Skeletal muscle cell (primary cell): ENCODE measurements around the gene HOXB5.

ENCODE experiments used
- DNase-seq: peaks from one replicate; pipeline ENCODE4 v3.0.0-alpha.2; 2010; ENCODE audit warnings: low read depth
- H3K4me3 ChIP-seq: 2 replicates; pipeline ENCODE4 v1.5.1; 2011; ENCODE audit warnings: low read depth, mild to moderate bottlenecking, control low read depth, low read length, moderate library complexity

Gene HOXB5

GRCh38 chr17:48606892-48607614, 13.5 kb upstream of the HOXB5 start:
- no peak for DNase-seq
- no peak overlapping the region for H3K4me3 ChIP-seq

GRCh38 chr17:48605991-48606891, 12.7 kb upstream of the HOXB5 start:
- no peak overlapping the region for H3K4me3 ChIP-seq
- no peak for DNase-seq

DNA sequence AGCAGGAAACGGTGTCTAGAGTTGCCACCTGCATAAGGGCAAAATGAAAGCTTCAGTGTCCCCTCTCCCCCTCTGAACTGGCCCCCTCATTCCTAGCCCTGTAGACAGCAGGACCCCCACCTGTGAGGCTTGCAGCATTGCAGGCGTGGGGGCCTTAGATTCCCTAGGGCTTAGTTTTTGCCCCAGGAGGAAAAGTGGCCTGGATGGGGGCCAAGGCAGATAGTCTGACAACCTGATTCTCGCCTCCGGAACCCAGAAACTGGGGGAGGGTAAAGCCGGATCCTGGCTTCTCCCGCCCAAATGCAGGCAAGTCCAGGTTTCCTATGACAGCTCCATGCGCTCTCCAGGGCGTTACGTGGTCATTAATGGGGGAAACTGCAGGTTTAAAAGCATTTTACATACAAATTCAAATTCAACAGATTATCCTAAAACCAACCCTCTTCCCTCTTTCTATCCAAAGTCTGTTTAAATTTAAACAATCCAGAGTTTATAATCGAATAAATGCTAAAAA, 11.9 kb upstream of the HOXB5 start:
- no peak overlapping the region for H3K4me3 ChIP-seq
- no peak for DNase-seq

GRCh38 chr17:48604770-48605329, 11.3 kb upstream of the HOXB5 start, which contains the start of gene HOXB6:
HOXB6 (minus strand) TSS chr17:48604986; CDS start chr17:48598150, 6,836 bp downstream.
- DNase-seq, result no peak
- H3K4me3 ChIP-seq, result peak within 1 kb of the TSS; percentile 52

DNA sequence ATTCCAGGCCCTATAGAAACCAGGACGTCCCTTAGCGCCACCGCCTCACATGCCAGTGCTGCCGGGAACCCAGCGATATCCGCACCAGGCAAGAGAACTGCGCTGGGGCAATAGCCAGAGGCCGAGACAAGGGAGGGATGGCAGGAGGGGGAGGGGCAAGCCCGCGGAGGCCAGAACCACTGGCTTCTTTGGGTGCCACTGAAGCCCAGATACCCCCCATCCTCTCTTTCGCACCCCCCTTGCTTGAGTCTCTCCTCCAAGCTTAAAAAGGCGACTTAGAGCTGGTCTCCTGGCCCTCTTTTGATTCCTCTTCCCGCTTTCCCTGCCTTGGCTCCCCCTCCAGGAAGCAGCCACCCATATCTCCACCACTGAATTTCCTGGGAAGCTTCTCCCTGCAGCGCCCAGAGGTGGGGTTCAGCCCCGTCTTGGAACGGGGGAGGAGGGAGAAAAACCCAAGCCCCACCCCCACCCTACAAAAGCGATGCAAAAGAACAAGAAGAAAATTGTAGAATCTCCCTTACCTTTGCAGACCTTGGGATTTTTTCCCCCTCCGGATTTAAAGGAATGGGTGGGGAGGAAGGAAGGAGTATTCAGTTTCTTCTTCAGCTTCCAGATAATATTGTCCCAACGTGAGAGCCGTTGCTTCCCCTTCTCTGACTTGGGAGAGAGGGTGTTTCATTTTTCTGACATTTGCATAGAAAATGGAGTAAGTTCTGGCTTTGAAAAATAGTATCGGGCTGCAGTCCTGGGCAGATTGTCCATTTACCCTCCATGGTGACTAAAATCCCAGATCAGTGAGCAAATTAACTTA, 10.6 kb upstream of the HOXB5 start:
- H3K4me3 ChIP-seq, result peak overlapping the region; percentile 52

DNA sequence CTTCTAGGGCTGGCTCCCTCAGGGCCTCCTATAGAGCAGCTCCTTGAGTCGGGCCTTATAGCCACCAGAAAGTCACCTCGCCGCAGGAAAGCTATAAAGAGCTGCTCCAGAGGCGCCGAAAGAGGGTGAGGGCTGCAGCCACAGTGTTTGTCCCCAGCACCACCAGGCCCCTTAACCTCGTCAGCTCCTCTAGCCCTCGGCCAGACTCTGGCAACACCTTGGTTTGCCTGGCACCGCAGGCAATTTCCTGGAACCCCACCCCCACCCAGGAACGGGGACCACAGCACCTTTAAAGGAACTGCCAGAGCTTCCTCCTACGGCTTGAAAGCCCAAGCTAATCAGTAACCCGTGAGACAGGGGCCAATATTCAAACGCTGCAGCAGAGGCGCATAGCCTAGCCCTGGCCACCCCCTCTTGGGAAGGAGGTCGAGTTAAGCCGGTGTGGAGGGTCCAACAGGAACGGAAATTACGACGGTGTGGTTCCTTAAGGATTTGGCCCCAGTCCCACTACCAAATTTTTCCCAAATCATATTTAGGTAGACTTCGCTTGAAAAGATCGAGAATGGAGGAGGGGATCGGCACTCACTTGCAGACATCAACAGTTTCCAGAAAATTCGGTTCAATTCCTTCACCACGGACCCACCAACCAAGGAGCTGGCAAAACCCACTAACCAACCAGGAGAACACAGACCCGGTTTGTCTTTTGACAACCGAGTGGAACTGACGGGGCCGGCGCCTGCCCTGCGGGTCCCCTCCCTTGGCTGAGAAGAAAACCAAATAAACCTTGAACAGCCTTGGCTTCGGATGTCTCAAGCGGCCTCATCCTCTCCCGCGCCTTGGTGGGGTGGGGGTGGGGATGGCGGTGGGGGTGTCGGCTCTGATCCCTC, 8.2 kb upstream of the HOXB5 start:
- peak overlapping the region; percentile 52 for H3K4me3 ChIP-seq
- no peak for DNase-seq

More for the DNA sequence above, 10.6 kb upstream of the HOXB5 start:
- no peak for DNase-seq

- no peak overlapping the region for H3K4me3 ChIP-seq
- no peak for DNase-seq
These were observed 7.6 kb upstream of the HOXB5 start for GRCh38 chr17:48601207-48601538.

DNA sequence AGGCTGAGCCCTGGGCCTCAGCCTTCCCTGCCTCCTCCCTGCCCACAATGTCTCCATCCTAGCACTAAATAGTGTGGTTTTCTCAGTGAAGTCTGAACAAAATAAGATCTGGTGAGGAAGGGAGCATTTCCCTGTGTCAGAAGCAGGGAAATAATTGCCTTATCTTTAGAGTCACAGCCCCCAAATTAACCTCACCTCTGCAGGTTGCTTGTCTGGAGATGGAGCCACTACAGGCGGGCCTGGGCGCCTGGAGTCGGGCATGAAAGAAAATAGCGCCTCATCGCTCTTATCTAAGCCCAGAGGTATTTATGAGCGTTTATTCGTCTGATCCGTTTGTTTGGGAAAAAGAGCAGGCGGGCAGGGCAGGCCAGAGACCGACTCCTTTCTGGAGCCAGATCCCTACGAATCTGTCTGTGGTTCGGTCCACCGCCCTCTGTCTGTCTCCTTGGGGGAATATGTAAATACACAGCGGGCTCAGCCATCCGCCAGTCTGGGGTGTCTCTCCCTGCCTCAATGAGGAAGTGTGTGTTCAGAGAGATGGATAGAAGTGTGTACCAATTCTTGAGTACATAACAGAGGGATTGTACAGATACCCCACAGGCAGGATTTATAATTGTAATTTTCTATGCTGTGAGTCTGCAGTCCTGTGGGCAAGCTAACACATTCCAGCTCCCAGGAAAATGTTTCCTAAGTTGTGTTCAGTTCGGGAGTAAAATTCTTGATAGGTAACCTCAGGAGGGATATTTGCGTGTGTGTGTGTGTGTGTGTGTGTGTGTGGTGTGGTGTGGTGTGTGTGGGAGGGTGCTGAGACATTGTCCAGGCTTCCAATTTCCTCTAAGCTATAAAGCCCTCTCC, 6.9 kb upstream of the HOXB5 start:
- no peak overlapping the region for H3K4me3 ChIP-seq
- no peak for DNase-seq

DNA sequence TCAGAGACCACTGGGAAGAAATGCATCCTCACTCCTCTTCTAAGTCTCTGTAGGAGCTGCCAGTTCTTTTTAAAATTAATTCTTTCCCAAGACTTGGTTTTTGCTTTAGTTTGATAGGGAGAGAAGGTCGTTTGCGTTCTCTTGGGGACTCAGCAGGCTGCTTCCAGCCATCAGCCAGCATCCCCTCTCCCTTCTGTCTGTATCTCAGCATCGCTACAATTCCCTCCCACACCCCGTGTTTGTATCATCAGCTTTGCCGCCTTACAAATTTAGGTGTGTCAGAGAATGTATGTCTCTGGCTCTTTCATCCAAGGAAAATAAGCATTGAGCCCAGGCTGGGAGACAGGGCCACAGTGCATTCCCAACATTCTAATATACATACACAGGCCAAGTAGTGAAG, 5.8 kb upstream of the HOXB5 start:
- no peak for DNase-seq
- H3K4me3 ChIP-seq, result no peak overlapping the region

- H3K4me3 ChIP-seq, result no peak overlapping the region
- DNase-seq, result no peak
These were observed 5.2 kb upstream of the HOXB5 start for GRCh38 chr17:48598736-48599135.

- DNase-seq, result no peak
- H3K4me3 ChIP-seq, result peak overlapping the region; percentile 51
These were observed 4.4 kb upstream of the HOXB5 start for GRCh38 chr17:48597778-48598631.

- peak overlapping the region; percentile 51 for H3K4me3 ChIP-seq
- DNase-seq, result no peak
These were observed 3.9 kb upstream of the HOXB5 start for GRCh38 chr17:48597528-48597777.

- peak overlapping the region; percentile 51 for H3K4me3 ChIP-seq
- no peak for DNase-seq
These were observed 3.4 kb upstream of the HOXB5 start for GRCh38 chr17:48596735-48597527.

DNA sequence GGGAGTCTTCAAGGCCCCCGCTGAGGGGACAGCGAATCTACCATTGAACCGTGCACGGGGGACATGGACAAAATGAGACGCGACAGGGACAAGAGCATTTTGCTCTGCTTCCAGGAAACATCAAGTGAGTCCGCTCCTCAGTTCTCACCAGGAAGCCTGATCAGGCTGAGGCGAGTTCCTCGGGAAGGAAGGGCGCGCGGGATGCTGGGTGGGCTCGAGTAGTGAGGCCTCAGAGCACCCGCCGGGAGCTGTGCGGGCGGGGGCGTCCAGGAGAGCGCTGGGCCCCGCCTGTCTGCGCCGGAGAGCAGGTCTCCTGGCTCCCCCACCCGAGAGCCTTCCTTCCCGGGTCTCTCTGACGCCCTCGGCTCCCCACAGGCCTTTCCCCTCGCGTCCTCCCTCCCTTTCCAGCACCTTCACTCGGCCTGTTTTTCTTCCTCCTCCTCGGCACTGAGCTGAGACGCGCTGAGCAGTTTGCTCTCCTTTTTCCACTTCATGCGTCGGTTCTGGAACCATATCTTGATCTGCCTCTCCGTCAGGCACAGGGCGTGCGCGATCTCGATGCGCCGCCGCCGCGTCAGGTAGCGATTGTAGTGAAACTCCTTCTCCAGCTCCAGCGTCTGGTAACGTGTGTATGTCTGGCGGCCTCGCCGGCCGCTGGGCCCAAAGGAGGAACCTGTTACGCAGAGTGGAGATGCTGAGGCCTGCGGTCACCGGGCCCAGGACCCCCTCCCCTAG, 2.6 kb upstream of the HOXB5 start:
- DNase-seq, result no peak
- H3K4me3 ChIP-seq, result peak overlapping the region; percentile 51

- no peak for DNase-seq
- peak overlapping the region; percentile 51 for H3K4me3 ChIP-seq
These were observed 1.9 kb upstream of the HOXB5 start for GRCh38 chr17:48595278-48595999.
